Measurements from ENCODE around the gene BET1.

BET1 gene

DNA sequence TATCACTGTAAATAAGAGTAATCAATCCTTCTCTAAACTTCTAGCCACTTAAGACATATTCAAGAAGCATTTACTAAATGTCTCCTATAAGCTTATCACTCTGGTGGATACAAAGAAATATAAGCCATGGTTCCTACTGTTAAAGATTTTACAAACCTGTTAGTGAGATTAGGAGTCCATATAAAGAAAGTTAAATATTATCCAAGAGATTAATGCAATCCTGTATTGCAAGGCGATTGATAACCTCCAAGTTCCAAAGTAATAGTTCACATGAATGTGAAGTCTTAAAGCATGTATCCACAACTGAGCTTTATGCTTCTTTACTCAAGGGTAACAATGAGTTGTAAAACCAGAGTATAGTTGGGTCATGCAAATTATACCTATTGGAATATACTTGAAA is 12.6 kb upstream of the BET1 start:
- H3K27me3 ChIP-seq (ENCODE audit: insufficient read depth, low read length, poor library complexity) = no peaks in the 10 kb centered on the region
- DNase-seq (no peak), ATAC-seq (ENCODE audit: insufficient read depth, low read depth) (no peak)
- no peak overlapping the region for H3K4me3 ChIP-seq (ENCODE audit: low read depth in 1 of 2, low read length in 2 of 2)
- no peak overlapping the region for H2AFZ ChIP-seq (ENCODE audit: low read depth, low read length)
- H3K9me3 ChIP-seq (ENCODE audit: insufficient read depth, low read length, severe bottlenecking) = no peaks in the 10 kb centered on the region
- H3K27ac ChIP-seq (ENCODE audit: low read length) = no peak overlapping the region
- H4K20me1 ChIP-seq (ENCODE audit: insufficient read depth, low read length) = no peaks in the 10 kb centered on the region
- H3K4me1 ChIP-seq (ENCODE audit: insufficient read depth, low read length) = no peaks in the 10 kb centered on the region
- no peak overlapping the region for H3K9ac ChIP-seq (ENCODE audit: low read depth, low read length)
- TF ChIP-seq EZH2 (IDR thresholded peaks at IDR 0.05; ENCODE audit: borderline replicate concordance, low read depth, low read length, severe bottlenecking) (no peak), CTCF (IDR thresholded peaks at IDR 0.05; ENCODE audit: borderline replicate concordance, extremely low read depth, low read length, poor library complexity, severe bottlenecking) (no peak)
- no peak overlapping the region for H3K4me2 ChIP-seq (ENCODE audit: insufficient read depth, low read length)
- H3K79me2 ChIP-seq (ENCODE audit: insufficient read depth, low read length) = no peaks in the 10 kb centered on the region
- no peaks in the 10 kb centered on the region for H3K36me3 ChIP-seq (ENCODE audit: insufficient read depth, low read length)

GRCh38 chr7:94015538-94015937 is 11.4 kb upstream of the BET1 start:
- no peak overlapping the region for H3K27ac ChIP-seq (ENCODE audit: low read length)
- ATAC-seq (ENCODE audit: insufficient read depth, low read depth) = no peak
- H2AFZ ChIP-seq (ENCODE audit: low read depth, low read length) = no peak overlapping the region

GRCh38 chr7:94012746-94013145 is 8.6 kb upstream of the BET1 start:
- H4K20me1 ChIP-seq (ENCODE audit: insufficient read depth, low read length) = no peaks in the 10 kb centered on the region
- H3K27me3 ChIP-seq (ENCODE audit: insufficient read depth, low read length, poor library complexity) = no peaks in the 10 kb centered on the region
- no peak overlapping the region for H3K4me3 ChIP-seq (ENCODE audit: low read depth in 1 of 2, low read length in 2 of 2)
- H3K9ac ChIP-seq (ENCODE audit: low read depth, low read length) = no peak overlapping the region
- H3K4me2 ChIP-seq (ENCODE audit: insufficient read depth, low read length) = no peak overlapping the region
- TF ChIP-seq CTCF (IDR thresholded peaks at IDR 0.05; ENCODE audit: borderline replicate concordance, extremely low read depth, low read length, poor library complexity, severe bottlenecking) (peak; percentile 8), EZH2 (IDR thresholded peaks at IDR 0.05; ENCODE audit: borderline replicate concordance, low read depth, low read length, severe bottlenecking) (no peak)
- H3K79me2 ChIP-seq (ENCODE audit: insufficient read depth, low read length) = no peaks in the 10 kb centered on the region
- no peaks in the 10 kb centered on the region for H3K9me3 ChIP-seq (ENCODE audit: insufficient read depth, low read length, severe bottlenecking)
- H3K27ac ChIP-seq (ENCODE audit: low read length) = no peak overlapping the region
- no peaks in the 10 kb centered on the region for H3K4me1 ChIP-seq (ENCODE audit: insufficient read depth, low read length)
- no peak overlapping the region for H2AFZ ChIP-seq (ENCODE audit: low read depth, low read length)
- H3K36me3 ChIP-seq (ENCODE audit: insufficient read depth, low read length) = no peaks in the 10 kb centered on the region
- DNase-seq = no peak
- no peak for ATAC-seq (ENCODE audit: insufficient read depth, low read depth)

More at GRCh38 chr7:94015538-94015937, 11.4 kb upstream of the BET1 start:
- Histone ChIP-seq H3K4me3 (ENCODE audit: low read depth in 1 of 2, low read length in 2 of 2) (no peak overlapping the region), H3K79me2 (ENCODE audit: insufficient read depth, low read length) (no peaks in the 10 kb centered on the region), H3K9me3 (ENCODE audit: insufficient read depth, low read length, severe bottlenecking) (no peaks in the 10 kb centered on the region), H3K4me1 (ENCODE audit: insufficient read depth, low read length) (no peaks in the 10 kb centered on the region), H3K9ac (ENCODE audit: low read depth, low read length) (no peak overlapping the region), H4K20me1 (ENCODE audit: insufficient read depth, low read length) (no peaks in the 10 kb centered on the region), H3K27me3 (ENCODE audit: insufficient read depth, low read length, poor library complexity) (no peaks in the 10 kb centered on the region), H3K36me3 (ENCODE audit: insufficient read depth, low read length) (no peaks in the 10 kb centered on the region), H3K4me2 (ENCODE audit: insufficient read depth, low read length) (no peak overlapping the region)
- TF ChIP-seq CTCF (IDR thresholded peaks at IDR 0.05; ENCODE audit: borderline replicate concordance, extremely low read depth, low read length, poor library complexity, severe bottlenecking) (no peak), EZH2 (IDR thresholded peaks at IDR 0.05; ENCODE audit: borderline replicate concordance, low read depth, low read length, severe bottlenecking) (no peak)
- DNase-seq = no peak
